Common myeloid progenitor, CD34-positive (primary cell): Measurements from ENCODE around the gene EXOC2.
"Not testable (repeated sequence)": the region's sequence is repeated elsewhere in the genome, so short reads cannot be mapped to it uniquely, and the experiment has no call there.

Experiments
- CTCF ChIA-PET: fragments of 350-600 bp; sonication (Branson Sonifier 250); formaldehyde crosslinking; loops from one replicate; lab custom pipeline; 2021; ENCODE audit warnings: antibody characterized with exemption; lab: Charles Lee
- POLR2A ChIA-PET: fragments of 350-600 bp; sonication (Branson Sonifier 250); formaldehyde crosslinking; loops from one replicate; lab custom pipeline; 2021; ENCODE audit warnings: antibody characterized with exemption; lab: Charles Lee
- DNase-seq, 3 donors: peaks; one replicate each; pipeline versions ENCODE4 v3.0.0 to v3.0.0-alpha.2; 2013
- H3K27ac ChIP-seq, 2 experiments: 1 replicate in 1 of 2; 2 replicates in 1 of 2; pipeline ENCODE4 v1.7.0; 2013; ENCODE audit warnings: inconsistent platforms in 2 of 2, low read length in 2 of 2, mild to moderate bottlenecking in 2 of 2, low read depth in 1 of 2, moderate library complexity in 1 of 2; ENCODE audit not compliant: severe bottlenecking in 2 of 2, insufficient read depth in 1 of 2, poor library complexity in 1 of 2
- H3K27me3 ChIP-seq, 5 experiments: replicated peaks in 2 of 5; 1 replicate in 3 of 5; 2 replicates in 2 of 5; pipeline versions ENCODE4 v1.6.1 to v1.7.0; 2013; ENCODE audit warnings: low read length in 4 of 5, mild to moderate bottlenecking in 2 of 5, moderate library complexity in 2 of 5, inconsistent platforms in 1 of 5; ENCODE audit not compliant: insufficient read depth in 5 of 5, control insufficient read depth in 4 of 5
- H3K36me3 ChIP-seq, 4 experiments: 1 replicate in 2 of 4; 2 replicates in 2 of 4; pipeline versions ENCODE4 v1.6.1 to v1.7.0; 2013; ENCODE audit warnings: low read length in 3 of 4, control low read depth in 1 of 4, mild to moderate bottlenecking in 1 of 4; ENCODE audit not compliant: control insufficient read depth in 4 of 4, insufficient read depth in 4 of 4
- H3K4me1 ChIP-seq, 4 experiments: 1 replicate in 3 of 4; 2 replicates in 1 of 4; pipeline versions ENCODE4 v1.6.1 to v1.7.1; 2013; ENCODE audit warnings: low read length in 3 of 4, mild to moderate bottlenecking in 3 of 4, control low read depth in 1 of 4, inconsistent platforms in 1 of 4, moderate library complexity in 1 of 4; ENCODE audit not compliant: control insufficient read depth in 4 of 4, insufficient read depth in 4 of 4; ENCODE audit errors: control extremely low read depth in 1 of 4
- H3K4me3 ChIP-seq, 7 experiments: 1 replicate in 4 of 7; 2 replicates in 3 of 7; pipeline versions ENCODE4 v1.5.1 to v1.7.0; 2013; ENCODE audit warnings: mild to moderate bottlenecking in 7 of 7, low read length in 6 of 7, moderate library complexity in 6 of 7, inconsistent platforms in 2 of 7, low read depth in 2 of 7, control low read depth in 1 of 7; ENCODE audit not compliant: insufficient read depth in 4 of 7, control insufficient read depth in 1 of 7; ENCODE audit errors: extremely low read depth in 1 of 7
- H3K9me3 ChIP-seq, 5 experiments: 1 replicate in 4 of 5; 2 replicates in 1 of 5; pipeline versions ENCODE4 v1.6.1 to v1.7.1; 2013; ENCODE audit warnings: low read length in 4 of 5, mild to moderate bottlenecking in 2 of 5, inconsistent platforms in 1 of 5, low read depth in 1 of 5, moderate library complexity in 1 of 5; ENCODE audit not compliant: control insufficient read depth in 4 of 5, insufficient read depth in 2 of 5; ENCODE audit errors: control extremely low read depth in 1 of 5
- WGBS: methylation state at CpG from one replicate; pipeline ENCODE4 v1.1.5; 2013; ENCODE audit not compliant: insufficient coverage; 5-methylcytosine and 5-hydroxymethylcytosine counted together

EXOC2 gene

DNA sequence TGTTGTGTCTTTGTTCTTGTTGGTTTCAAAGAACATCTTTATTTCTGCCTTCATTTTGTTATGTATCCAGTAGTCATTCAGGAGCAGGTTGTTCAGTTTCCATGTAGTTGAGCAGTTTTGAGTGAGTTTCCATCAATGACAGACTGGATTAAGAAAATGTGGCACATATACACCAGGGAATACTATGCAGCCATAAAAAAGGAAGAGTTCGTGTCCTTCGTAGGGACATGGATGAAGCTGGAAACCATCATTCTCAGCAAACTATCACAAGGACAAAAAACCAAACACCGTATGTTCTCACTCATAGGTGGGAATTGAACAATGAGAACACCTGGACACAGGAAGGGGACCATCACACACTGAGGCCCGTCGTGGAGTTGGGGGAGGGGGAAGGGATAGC, 87.0 kb downstream of the EXOC2 start:
- H3K4me3 ChIP-seq, DNase-seq, H3K4me1 ChIP-seq, POLR2A ChIA-PET, H3K27ac ChIP-seq, H3K9me3 ChIP-seq, CTCF ChIA-PET, H3K27me3 ChIP-seq: not testable (repeated sequence)
- WGBS, result no CpG with 5 or more reads among the region's 5 CpGs
- peaks cover 3 to 19% (median 5%) of the 10 kb centered on the region in 4 experiments for H3K36me3 ChIP-seq

- peak in 1 of 3 donors; percentile 18 for DNase-seq
- Histone ChIP-seq H3K4me1 (no peaks in the 10 kb centered on the region), H3K27me3 (no peaks in the 10 kb centered on the region), H3K9me3 (no peaks in the 10 kb centered on the region), H3K27ac (no peak overlapping the region), H3K4me3 (no peak overlapping the region), H3K36me3 (peaks cover 3 to 19% (median 5%) of the 10 kb centered on the region in 4 experiments)
- ChIA-PET CTCF (no interaction called here), POLR2A (no interaction called here)
- WGBS, result 91% methylated on average over 12 of the region's 15 CpGs
Measured at GRCh38 chr6:604579-604978, 88.4 kb downstream of the EXOC2 start.

DNA sequence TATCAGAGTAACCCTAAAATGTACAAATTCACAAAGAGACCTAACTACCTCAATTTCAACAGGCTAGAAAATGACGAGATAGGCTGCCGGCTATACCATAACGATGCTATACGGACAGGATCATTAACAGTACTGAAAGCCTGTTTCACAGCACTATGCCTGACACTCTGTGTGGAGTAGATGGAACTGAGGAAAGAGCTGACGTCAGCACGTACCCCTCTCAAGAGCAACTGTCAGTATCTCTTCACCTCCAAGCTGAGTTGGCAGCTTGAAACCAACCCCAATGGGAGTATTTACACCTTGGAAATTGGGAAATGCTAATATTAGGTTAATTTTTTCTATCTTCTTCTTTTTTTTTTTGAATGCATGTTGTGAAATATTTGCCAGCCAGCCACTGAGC, 89.7 kb downstream of the EXOC2 start:
- Histone ChIP-seq H3K9me3 (no peaks in the 10 kb centered on the region), H3K4me1 (no peaks in the 10 kb centered on the region), H3K27ac (no peak overlapping the region), H3K4me3 (no peak overlapping the region), H3K36me3 (peaks cover 3 to 19% (median 5%) of the 10 kb centered on the region in 4 experiments), H3K27me3 (no peaks in the 10 kb centered on the region)
- DNase-seq, result no peak
- ChIA-PET POLR2A (no interaction called here), CTCF (interaction anchor here (0.7 to 0.9 kb wide), 2 partner anchors 50 to 794 kb away, joined by 3 read pairs; no protein-coding TSS in a partner anchor)
- 97% methylated on average over 6 of the region's 6 CpGs for WGBS

GRCh38 chr6:599576-600448, 93.1 kb downstream of the EXOC2 start:
- WGBS, result 98% methylated on average over 5 of the region's 7 CpGs
- no peaks in the 10 kb centered on the region for H3K4me1 ChIP-seq
- CTCF ChIA-PET, result interaction anchor here (0.6 kb wide), 1 partner anchor 10 kb away, joined by 3 read pairs; no protein-coding TSS in a partner anchor

GRCh38 chr6:593907-594212, 99.1 kb downstream of the EXOC2 start:
- 100% methylated on average over 2 of the region's 2 CpGs for WGBS
- ChIA-PET CTCF (interaction anchor here (0.7 to 7.3 kb wide), 17 partner anchors 9 to 843 kb away, joined by 3 to 41 read pairs (median 4); no protein-coding TSS in a partner anchor), POLR2A (no interaction called here)
- Histone ChIP-seq H3K36me3 (peaks cover 9 to 44% (median 31%) of the 10 kb centered on the region in 4 experiments), H3K9me3 (no peaks in the 10 kb centered on the region), H3K4me3 (no peak overlapping the region), H3K4me1 (no peaks in the 10 kb centered on the region), H3K27ac (no peak overlapping the region), H3K27me3 (no peaks in the 10 kb centered on the region)
- DNase-seq, result no peak

More at GRCh38 chr6:599576-600448, 93.1 kb downstream of the EXOC2 start:
- Histone ChIP-seq H3K9me3 (no peaks in the 10 kb centered on the region), H3K27ac (no peak overlapping the region), H3K36me3 (peaks cover 3 to 25% (median 21%) of the 10 kb centered on the region in 4 experiments), H3K4me3 (no peak overlapping the region), H3K27me3 (no peaks in the 10 kb centered on the region)
- POLR2A ChIA-PET, result no interaction called here
- DNase-seq, result no peak

GRCh38 chr6:593139-593906, 99.6 kb downstream of the EXOC2 start:
- H3K9me3 ChIP-seq, result no peaks in the 10 kb centered on the region
- WGBS, result no CpG with 5 or more reads among the region's 5 CpGs
- POLR2A ChIA-PET, result interaction anchor here (0.6 kb wide), 1 partner anchor 310 kb away, joined by 3 read pairs; no protein-coding TSS in a partner anchor
- no peak overlapping the region for H3K4me3 ChIP-seq
- peak; percentile 54 to 82 (median 72) for DNase-seq
- H3K4me1 ChIP-seq, result no peaks in the 10 kb centered on the region
- peaks cover 9 to 41% (median 32%) of the 10 kb centered on the region in 4 experiments for H3K36me3 ChIP-seq
- no peaks in the 10 kb centered on the region for H3K27me3 ChIP-seq
- no peak overlapping the region for H3K27ac ChIP-seq
- CTCF ChIA-PET, result interaction anchor here (0.7 to 7.3 kb wide), 17 partner anchors 8 to 847 kb away, joined by 3 to 41 read pairs (median 4); no protein-coding TSS in a partner anchor
